Renal cortex interstitium (tissue), 11 donors: Measurements from ENCODE around the gene TKTL1. TPM values are rescaled to one million over a fixed set of nuclear protein-coding genes. Genes with fewer than 3 reads are reported as not detected.

Experiments
- DNase-seq, 11 donors: peaks; one replicate each; pipeline ENCODE4 v3.0.0-alpha.2; 2013; ENCODE audit warnings: low read depth in 9 of 11, low spot score in 4 of 11; ENCODE audit errors: extremely low read depth in 1 of 11
- polyA plus RNA-seq, 3 donors: library from polyadenylated mRNA; unstranded; fragments of 120-200 nt; gene quantifications; one replicate each; pipeline ENCODE4 v1.2.1, GENCODE V29; 2013; ENCODE audit not compliant: insufficient read length in 3 of 3

TKTL1 gene
- polyA plus RNA-seq, 3 donors, result 0.22 to 0.52 (median 0.24) TPM

GRCh38 chrX:154308108-154308946 is 12.7 kb downstream of the TKTL1 start:
- no peak for DNase-seq

- DNase-seq, result no peak
Observed at GRCh38 chrX:154309041-154309775, 13.6 kb downstream of the TKTL1 start.

GRCh38 chrX:154310616-154311536 is 15.3 kb downstream of the TKTL1 start:
- DNase-seq, result no peak

- no peak for DNase-seq
Observed at GRCh38 chrX:154312116-154312515, 16.5 kb downstream of the TKTL1 start.

GRCh38 chrX:154313147-154313546 is 17.6 kb downstream of the TKTL1 start:
- no peak for DNase-seq

- no peak for DNase-seq
Observed at GRCh38 chrX:154315416-154315815, 19.8 kb downstream of the TKTL1 start.

GRCh38 chrX:154317391-154317995 is 21.9 kb downstream of the TKTL1 start:
- DNase-seq, result no peak

- no peak for DNase-seq
Observed at GRCh38 chrX:154320406-154320805, 24.8 kb downstream of the TKTL1 start.

GRCh38 chrX:154321152-154321551 is 25.6 kb downstream of the TKTL1 start:
- no peak for DNase-seq

- DNase-seq, result no peak
Observed at GRCh38 chrX:154321594-154321993, 26.0 kb downstream of the TKTL1 start.

- DNase-seq, result no peak
Observed at GRCh38 chrX:154322890-154323289, 27.3 kb downstream of the TKTL1 start.

- DNase-seq, result no peak
Observed at GRCh38 chrX:154323537-154323936, 27.9 kb downstream of the TKTL1 start.

GRCh38 chrX:154325541-154325940 is 29.9 kb downstream of the TKTL1 start:
- DNase-seq, result peak in 5 of 11 donors; percentile 36 to 46 (median 45)

GRCh38 chrX:154327038-154327820 is 31.6 kb downstream of the TKTL1 start:
- DNase-seq, result no peak

- no peak for DNase-seq
Observed at GRCh38 chrX:154328646-154329045, 33.1 kb downstream of the TKTL1 start.

- no peak for DNase-seq
Observed at GRCh38 chrX:154329294-154329693, 33.7 kb downstream of the TKTL1 start.

GRCh38 chrX:154332561-154332960 is 37.0 kb downstream of the TKTL1 start:
- DNase-seq, result no peak

- DNase-seq, result no peak
Observed at GRCh38 chrX:154333116-154333515, 37.5 kb downstream of the TKTL1 start.
